ENCODE data around the gene RPE.

- TF ChIP-seq, protein P1, sequence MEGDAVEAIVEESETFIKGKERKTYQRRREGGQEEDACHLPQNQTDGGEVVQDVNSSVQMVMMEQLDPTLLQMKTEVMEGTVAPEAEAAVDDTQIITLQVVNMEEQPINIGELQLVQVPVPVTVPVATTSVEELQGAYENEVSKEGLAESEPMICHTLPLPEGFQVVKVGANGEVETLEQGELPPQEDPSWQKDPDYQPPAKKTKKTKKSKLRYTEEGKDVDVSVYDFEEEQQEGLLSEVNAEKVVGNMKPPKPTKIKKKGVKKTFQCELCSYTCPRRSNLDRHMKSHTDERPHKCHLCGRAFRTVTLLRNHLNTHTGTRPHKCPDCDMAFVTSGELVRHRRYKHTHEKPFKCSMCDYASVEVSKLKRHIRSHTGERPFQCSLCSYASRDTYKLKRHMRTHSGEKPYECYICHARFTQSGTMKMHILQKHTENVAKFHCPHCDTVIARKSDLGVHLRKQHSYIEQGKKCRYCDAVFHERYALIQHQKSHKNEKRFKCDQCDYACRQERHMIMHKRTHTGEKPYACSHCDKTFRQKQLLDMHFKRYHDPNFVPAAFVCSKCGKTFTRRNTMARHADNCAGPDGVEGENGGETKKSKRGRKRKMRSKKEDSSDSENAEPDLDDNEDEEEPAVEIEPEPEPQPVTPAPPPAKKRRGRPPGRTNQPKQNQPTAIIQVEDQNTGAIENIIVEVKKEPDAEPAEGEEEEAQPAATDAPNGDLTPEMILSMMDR (IDR thresholded peaks at IDR 0.05; ENCODE audit: insufficient read depth, low read length): no peak
- TF ChIP-seq, protein P2, sequence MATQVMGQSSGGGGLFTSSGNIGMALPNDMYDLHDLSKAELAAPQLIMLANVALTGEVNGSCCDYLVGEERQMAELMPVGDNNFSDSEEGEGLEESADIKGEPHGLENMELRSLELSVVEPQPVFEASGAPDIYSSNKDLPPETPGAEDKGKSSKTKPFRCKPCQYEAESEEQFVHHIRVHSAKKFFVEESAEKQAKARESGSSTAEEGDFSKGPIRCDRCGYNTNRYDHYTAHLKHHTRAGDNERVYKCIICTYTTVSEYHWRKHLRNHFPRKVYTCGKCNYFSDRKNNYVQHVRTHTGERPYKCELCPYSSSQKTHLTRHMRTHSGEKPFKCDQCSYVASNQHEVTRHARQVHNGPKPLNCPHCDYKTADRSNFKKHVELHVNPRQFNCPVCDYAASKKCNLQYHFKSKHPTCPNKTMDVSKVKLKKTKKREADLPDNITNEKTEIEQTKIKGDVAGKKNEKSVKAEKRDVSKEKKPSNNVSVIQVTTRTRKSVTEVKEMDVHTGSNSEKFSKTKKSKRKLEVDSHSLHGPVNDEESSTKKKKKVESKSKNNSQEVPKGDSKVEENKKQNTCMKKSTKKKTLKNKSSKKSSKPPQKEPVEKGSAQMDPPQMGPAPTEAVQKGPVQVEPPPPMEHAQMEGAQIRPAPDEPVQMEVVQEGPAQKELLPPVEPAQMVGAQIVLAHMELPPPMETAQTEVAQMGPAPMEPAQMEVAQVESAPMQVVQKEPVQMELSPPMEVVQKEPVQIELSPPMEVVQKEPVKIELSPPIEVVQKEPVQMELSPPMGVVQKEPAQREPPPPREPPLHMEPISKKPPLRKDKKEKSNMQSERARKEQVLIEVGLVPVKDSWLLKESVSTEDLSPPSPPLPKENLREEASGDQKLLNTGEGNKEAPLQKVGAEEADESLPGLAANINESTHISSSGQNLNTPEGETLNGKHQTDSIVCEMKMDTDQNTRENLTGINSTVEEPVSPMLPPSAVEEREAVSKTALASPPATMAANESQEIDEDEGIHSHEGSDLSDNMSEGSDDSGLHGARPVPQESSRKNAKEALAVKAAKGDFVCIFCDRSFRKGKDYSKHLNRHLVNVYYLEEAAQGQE (IDR thresholded peaks at IDR 0.05; ENCODE audit: insufficient replicate concordance, low read depth): no peak
- TF ChIP-seq GABPA (IDR thresholded peaks at IDR 0.05; ENCODE audit: low read depth): no peak
Measured at GRCh38 chr2:209960045-209960444, 42.4 kb upstream of the RPE start.

Measured in HL-60 (cell line).